ENCODE results near the gene FGG. TPM values are rescaled to one million over a fixed set of nuclear protein-coding genes. Genes with fewer than 3 reads are reported as not detected.
A peak's percentile ranks its signal among the peaks of the same experiment; 100 is the strongest.

Gene FGG
- total and polyA plus RNA-seq, 2 of the 13 experiments (the other 11 are each of a cell fraction or from before 2014, with no cell fraction given), result 1,037 to 2,423 TPM

- TF ChIP-seq, protein P1, sequence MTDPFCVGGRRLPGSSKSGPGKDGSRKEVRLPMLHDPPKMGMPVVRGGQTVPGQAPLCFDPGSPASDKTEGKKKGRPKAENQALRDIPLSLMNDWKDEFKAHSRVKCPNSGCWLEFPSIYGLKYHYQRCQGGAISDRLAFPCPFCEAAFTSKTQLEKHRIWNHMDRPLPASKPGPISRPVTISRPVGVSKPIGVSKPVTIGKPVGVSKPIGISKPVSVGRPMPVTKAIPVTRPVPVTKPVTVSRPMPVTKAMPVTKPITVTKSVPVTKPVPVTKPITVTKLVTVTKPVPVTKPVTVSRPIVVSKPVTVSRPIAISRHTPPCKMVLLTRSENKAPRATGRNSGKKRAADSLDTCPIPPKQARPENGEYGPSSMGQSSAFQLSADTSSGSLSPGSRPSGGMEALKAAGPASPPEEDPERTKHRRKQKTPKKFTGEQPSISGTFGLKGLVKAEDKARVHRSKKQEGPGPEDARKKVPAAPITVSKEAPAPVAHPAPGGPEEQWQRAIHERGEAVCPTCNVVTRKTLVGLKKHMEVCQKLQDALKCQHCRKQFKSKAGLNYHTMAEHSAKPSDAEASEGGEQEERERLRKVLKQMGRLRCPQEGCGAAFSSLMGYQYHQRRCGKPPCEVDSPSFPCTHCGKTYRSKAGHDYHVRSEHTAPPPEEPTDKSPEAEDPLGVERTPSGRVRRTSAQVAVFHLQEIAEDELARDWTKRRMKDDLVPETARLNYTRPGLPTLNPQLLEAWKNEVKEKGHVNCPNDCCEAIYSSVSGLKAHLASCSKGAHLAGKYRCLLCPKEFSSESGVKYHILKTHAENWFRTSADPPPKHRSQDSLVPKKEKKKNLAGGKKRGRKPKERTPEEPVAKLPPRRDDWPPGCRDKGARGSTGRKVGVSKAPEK (CRISPR knock-in tag; IDR thresholded peaks at IDR 0.05; ENCODE audit: borderline replicate concordance), result no peak
- no peak for TF ChIP-seq ZNF780A (CRISPR knock-in tag; IDR thresholded peaks at IDR 0.05)
- 0 out of 2 replicates have a peak, but pooled peaks have one; percentile 48 for TF ChIP-seq ZBTB38 (CRISPR knock-in tag; IDR thresholded peaks at IDR 0.05)
- no peak for TF ChIP-seq MXD3 (CRISPR knock-in tag; IDR thresholded peaks at IDR 0.05)
- 0 out of 2 replicates have a peak, but pooled peaks have one; percentile 46 for TF ChIP-seq ARID2 (CRISPR knock-in tag; IDR thresholded peaks at IDR 0.05; ENCODE audit: borderline replicate concordance)
- TF ChIP-seq BORCS8-MEF2B (CRISPR knock-in tag; IDR thresholded peaks at IDR 0.05), result peak; percentile 47; the same call in 1 of the 2 replicates
- 0 out of 2 replicates have a peak, but pooled peaks have one; percentile 38 for TF ChIP-seq ZNF383 (CRISPR knock-in tag; IDR thresholded peaks at IDR 0.05; ENCODE audit: borderline replicate concordance)
- TF ChIP-seq KDM3A (CRISPR knock-in tag; IDR thresholded peaks at IDR 0.05; ENCODE audit: low read depth), result no peak
- TF ChIP-seq, protein P2, sequence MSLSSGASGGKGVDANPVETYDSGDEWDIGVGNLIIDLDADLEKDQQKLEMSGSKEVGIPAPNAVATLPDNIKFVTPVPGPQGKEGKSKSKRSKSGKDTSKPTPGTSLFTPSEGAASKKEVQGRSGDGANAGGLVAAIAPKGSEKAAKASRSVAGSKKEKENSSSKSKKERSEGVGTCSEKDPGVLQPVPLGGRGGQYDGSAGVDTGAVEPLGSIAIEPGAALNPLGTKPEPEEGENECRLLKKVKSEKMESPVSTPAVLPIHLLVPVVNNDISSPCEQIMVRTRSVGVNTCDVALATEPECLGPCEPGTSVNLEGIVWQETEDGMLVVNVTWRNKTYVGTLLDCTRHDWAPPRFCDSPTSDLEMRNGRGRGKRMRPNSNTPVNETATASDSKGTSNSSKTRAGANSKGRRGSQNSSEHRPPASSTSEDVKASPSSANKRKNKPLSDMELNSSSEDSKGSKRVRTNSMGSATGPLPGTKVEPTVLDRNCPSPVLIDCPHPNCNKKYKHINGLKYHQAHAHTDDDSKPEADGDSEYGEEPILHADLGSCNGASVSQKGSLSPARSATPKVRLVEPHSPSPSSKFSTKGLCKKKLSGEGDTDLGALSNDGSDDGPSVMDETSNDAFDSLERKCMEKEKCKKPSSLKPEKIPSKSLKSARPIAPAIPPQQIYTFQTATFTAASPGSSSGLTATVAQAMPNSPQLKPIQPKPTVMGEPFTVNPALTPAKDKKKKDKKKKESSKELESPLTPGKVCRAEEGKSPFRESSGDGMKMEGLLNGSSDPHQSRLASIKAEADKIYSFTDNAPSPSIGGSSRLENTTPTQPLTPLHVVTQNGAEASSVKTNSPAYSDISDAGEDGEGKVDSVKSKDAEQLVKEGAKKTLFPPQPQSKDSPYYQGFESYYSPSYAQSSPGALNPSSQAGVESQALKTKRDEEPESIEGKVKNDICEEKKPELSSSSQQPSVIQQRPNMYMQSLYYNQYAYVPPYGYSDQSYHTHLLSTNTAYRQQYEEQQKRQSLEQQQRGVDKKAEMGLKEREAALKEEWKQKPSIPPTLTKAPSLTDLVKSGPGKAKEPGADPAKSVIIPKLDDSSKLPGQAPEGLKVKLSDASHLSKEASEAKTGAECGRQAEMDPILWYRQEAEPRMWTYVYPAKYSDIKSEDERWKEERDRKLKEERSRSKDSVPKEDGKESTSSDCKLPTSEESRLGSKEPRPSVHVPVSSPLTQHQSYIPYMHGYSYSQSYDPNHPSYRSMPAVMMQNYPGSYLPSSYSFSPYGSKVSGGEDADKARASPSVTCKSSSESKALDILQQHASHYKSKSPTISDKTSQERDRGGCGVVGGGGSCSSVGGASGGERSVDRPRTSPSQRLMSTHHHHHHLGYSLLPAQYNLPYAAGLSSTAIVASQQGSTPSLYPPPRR (CRISPR knock-in tag; IDR thresholded peaks at IDR 0.05; ENCODE audit: borderline replicate concordance), result peak; percentile 49; the same call in 1 of the 2 replicates
- no peak for TF ChIP-seq FLYWCH1 (CRISPR knock-in tag; IDR thresholded peaks at IDR 0.05)
- TF ChIP-seq HNRNPLL (IDR thresholded peaks at IDR 0.05; ENCODE audit: low read depth, low read length, poor library complexity, severe bottlenecking), result no peak
- TF ChIP-seq FOXA3 (CRISPR knock-in tag; IDR thresholded peaks at IDR 0.05), result no peak
- TF ChIP-seq REPIN1 (CRISPR knock-in tag; IDR thresholded peaks at IDR 0.05; ENCODE audit: borderline replicate concordance, low read depth), result peak; percentile 48; the same call in 1 of the 2 replicates
- 0 out of 2 replicates have a peak, but pooled peaks have one; percentile 34 for TF ChIP-seq ZNF543 (CRISPR knock-in tag; IDR thresholded peaks at IDR 0.05)
- peak; percentile 53 for TF ChIP-seq POLR2G (IDR thresholded peaks at IDR 0.05; ENCODE audit: low read depth, low read length)
- no peak for TF ChIP-seq DMAP1 (CRISPR knock-in tag; IDR thresholded peaks at IDR 0.05)
- TF ChIP-seq, protein P3, sequence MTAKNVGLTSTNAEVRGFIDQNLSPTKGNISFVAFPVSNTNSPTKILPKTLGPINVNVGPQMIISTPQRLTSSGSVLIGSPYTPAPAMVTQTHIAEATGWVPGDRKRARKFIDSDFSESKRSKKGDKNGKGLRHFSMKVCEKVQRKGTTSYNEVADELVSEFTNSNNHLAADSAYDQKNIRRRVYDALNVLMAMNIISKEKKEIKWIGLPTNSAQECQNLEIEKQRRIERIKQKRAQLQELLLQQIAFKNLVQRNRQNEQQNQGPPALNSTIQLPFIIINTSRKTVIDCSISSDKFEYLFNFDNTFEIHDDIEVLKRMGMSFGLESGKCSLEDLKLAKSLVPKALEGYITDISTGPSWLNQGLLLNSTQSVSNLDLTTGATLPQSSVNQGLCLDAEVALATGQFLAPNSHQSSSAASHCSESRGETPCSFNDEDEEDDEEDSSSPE (CRISPR knock-in tag; IDR thresholded peaks at IDR 0.05), result no peak
- TF ChIP-seq ZNF34 (CRISPR knock-in tag; IDR thresholded peaks at IDR 0.05; ENCODE audit: borderline replicate concordance), result 0 out of 2 replicates have a peak, but pooled peaks have one; percentile 45
- TF ChIP-seq CHD2 (IDR thresholded peaks at IDR 0.05; ENCODE audit: low read depth, low read length), result no peak
- no peak for TF ChIP-seq RFXANK (CRISPR knock-in tag; IDR thresholded peaks at IDR 0.05)
Measured at GRCh38 chr4:154589296-154590197, 22.9 kb downstream of the FGG start (continued).

All from HepG2 (cell line).